NCI-H2107 (cell line): Measurements from ENCODE around the gene MZT2B.
"Not testable (repeated sequence)": the region's sequence is repeated elsewhere in the genome, so short reads cannot be mapped to it uniquely, and the experiment has no call there.

ENCODE experiments used
- DNase-seq: peaks from one replicate; lab custom pipeline; 2025; lab: John Stamatoyannopoulos, UW

The MZT2B gene

GRCh38 chr2:130219147-130219546 is 37.1 kb downstream of the MZT2B start:
- DNase-seq = not testable (repeated sequence)

GRCh38 chr2:130220505-130220904 is 38.4 kb downstream of the MZT2B start:
- DNase-seq = not testable (repeated sequence)

GRCh38 chr2:130222523-130222922 is 40.5 kb downstream of the MZT2B start:
- not testable (repeated sequence) for DNase-seq

GRCh38 chr2:130228005-130228404 is 45.9 kb downstream of the MZT2B start:
- DNase-seq = not testable (repeated sequence)

GRCh38 chr2:130228467-130229160 is 46.6 kb downstream of the MZT2B start:
- not testable (repeated sequence) for DNase-seq

- not testable (repeated sequence) for DNase-seq
Observed at GRCh38 chr2:130229161-130229510, 47.1 kb downstream of the MZT2B start.

- not testable (repeated sequence) for DNase-seq
Observed at GRCh38 chr2:130230376-130230775, 48.3 kb downstream of the MZT2B start.

GRCh38 chr2:130230907-130231306 is 48.8 kb downstream of the MZT2B start:
- DNase-seq = not testable (repeated sequence)

GRCh38 chr2:130231656-130232055 is 49.6 kb downstream of the MZT2B start:
- DNase-seq = no peak

- not testable (repeated sequence) for DNase-seq
Observed at GRCh38 chr2:130233066-130233465, 51.0 kb downstream of the MZT2B start.

GRCh38 chr2:130239581-130239980 is 57.5 kb downstream of the MZT2B start:
- not testable (repeated sequence) for DNase-seq
